ENCODE results near the gene SPATA9.

Gene SPATA9

DNA sequence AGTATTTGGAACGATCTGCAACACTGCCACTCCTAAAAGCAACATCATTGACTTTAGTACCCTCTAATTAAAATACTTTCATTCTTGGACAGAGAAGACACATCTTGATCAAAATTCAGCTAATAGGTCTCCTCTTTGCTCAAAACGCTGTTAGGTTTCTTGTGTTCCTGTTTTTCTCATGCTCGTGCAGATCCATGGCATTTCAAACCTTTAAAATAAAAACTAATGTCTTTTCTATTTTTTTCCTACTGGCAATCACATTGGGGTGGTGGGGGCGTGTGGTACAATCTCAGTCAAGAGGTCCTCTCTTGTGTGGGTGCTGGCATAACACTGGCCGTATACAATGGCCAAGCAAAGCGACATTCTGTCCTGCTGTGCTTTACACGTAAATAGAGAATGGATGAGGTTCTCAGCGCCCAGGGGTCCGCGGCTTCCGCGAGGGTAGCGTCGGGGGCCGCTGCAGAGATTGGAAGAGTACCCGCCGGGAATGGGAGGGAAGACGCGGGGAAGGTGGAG, 63.2 kb downstream of the SPATA9 start:
- H4K12ac ChIP-seq (ENCODE audit: low read depth, low read length), result no peak overlapping the region
- H3K23ac ChIP-seq (ENCODE audit: low read length), result no peak overlapping the region
- H2AFZ ChIP-seq (ENCODE audit: insufficient read depth, low read length, poor library complexity), result peak overlapping the region; percentile 56
- H3K79me1 ChIP-seq (ENCODE audit: low read length), result no peaks in the 10 kb centered on the region
- H3K4me2 ChIP-seq (ENCODE audit: low read length), result peak overlapping the region; percentile 96
- H2BK12ac ChIP-seq (ENCODE audit: low read length), result no peak overlapping the region
- H2AK5ac ChIP-seq (ENCODE audit: low read length), result no peak overlapping the region
- H3K36me3 ChIP-seq (ENCODE audit: control insufficient read depth in 1 of 2, insufficient read depth in 2 of 2, low read length in 2 of 2), result no peaks in the 10 kb centered on the region
- H3K27me3 ChIP-seq (ENCODE audit: insufficient read depth, low read length), result peaks cover 33% of the 10 kb centered on the region
- H3K14ac ChIP-seq (ENCODE audit: low read length), result no peak overlapping the region
- H3K4me1 ChIP-seq (ENCODE audit: control insufficient read depth in 1 of 2, insufficient read depth in 2 of 2, low read length in 2 of 2), result peaks cover 7 to 18% of the 10 kb centered on the region in 2 experiments
- H3K4me3 ChIP-seq (ENCODE audit: low read depth, low read length), result no peak overlapping the region
- no peak overlapping the region for H3K9ac ChIP-seq (ENCODE audit: low read length)
- H3K27ac ChIP-seq (ENCODE audit: low read depth, low read length), result no peak overlapping the region
- no peak overlapping the region for H2BK5ac ChIP-seq (ENCODE audit: low read depth, low read length, poor library complexity)
- H3K18ac ChIP-seq (ENCODE audit: low read length), result no peak overlapping the region
- no CpG with 5 or more reads among the region's 19 CpGs for WGBS (ENCODE audit: extremely low coverage, insufficient coverage, insufficient read length)
- no peaks in the 10 kb centered on the region for H3K79me2 ChIP-seq (ENCODE audit: control insufficient read depth, insufficient read depth, low read length, poor library complexity)
- H4K91ac ChIP-seq (ENCODE audit: low read depth, low read length), result no peak overlapping the region
- H4K8ac ChIP-seq (ENCODE audit: low read depth, low read length), result no peak overlapping the region
- no peak for DNase-seq
- H3K4ac ChIP-seq (ENCODE audit: low read depth, low read length), result no peak overlapping the region
- H3K9me3 ChIP-seq (ENCODE audit: insufficient read depth, low read depth, low read length), result peaks cover 2% of the 10 kb centered on the region
- no peak overlapping the region for H2BK120ac ChIP-seq (ENCODE audit: insufficient read depth, low read length, poor library complexity)

DNA sequence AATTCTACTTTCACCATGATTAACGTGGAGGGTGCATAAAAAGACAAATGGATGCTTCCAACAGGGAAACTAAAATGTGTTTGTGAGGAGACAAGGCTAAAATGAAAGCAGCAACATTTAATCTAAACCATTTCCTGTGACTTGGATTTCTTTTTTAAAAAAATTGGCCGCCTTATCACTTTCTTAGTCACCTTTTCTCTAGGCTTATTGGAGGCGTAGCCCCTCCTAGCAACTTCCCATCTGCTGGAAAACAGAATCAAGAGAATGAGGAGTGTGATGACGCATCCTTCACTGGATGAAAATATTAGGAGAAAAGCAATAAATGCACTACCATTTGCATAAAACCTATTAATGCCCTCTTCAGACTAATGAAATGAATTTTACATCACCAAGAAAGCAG, 63.7 kb downstream of the SPATA9 start:
- Histone ChIP-seq H2BK120ac (ENCODE audit: insufficient read depth, low read length, poor library complexity) (no peak overlapping the region), H2AK5ac (ENCODE audit: low read length) (no peak overlapping the region), H2BK12ac (ENCODE audit: low read length) (no peak overlapping the region), H3K23ac (ENCODE audit: low read length) (no peak overlapping the region), H4K12ac (ENCODE audit: low read depth, low read length) (no peak overlapping the region), H3K9ac (ENCODE audit: low read length) (no peak overlapping the region), H3K27ac (ENCODE audit: low read depth, low read length) (no peak overlapping the region), H3K4me1 (ENCODE audit: control insufficient read depth in 1 of 2, insufficient read depth in 2 of 2, low read length in 2 of 2) (peaks cover 7 to 18% of the 10 kb centered on the region in 2 experiments), H3K14ac (ENCODE audit: low read length) (no peak overlapping the region), H3K79me2 (ENCODE audit: control insufficient read depth, insufficient read depth, low read length, poor library complexity) (no peaks in the 10 kb centered on the region), H3K4me2 (ENCODE audit: low read length) (no peak overlapping the region), H3K4ac (ENCODE audit: low read depth, low read length) (no peak overlapping the region), H4K8ac (ENCODE audit: low read depth, low read length) (no peak overlapping the region), H4K91ac (ENCODE audit: low read depth, low read length) (no peak overlapping the region), H3K9me3 (ENCODE audit: insufficient read depth, low read depth, low read length) (peaks cover 2% of the 10 kb centered on the region), H2AFZ (ENCODE audit: insufficient read depth, low read length, poor library complexity) (no peak overlapping the region), H3K79me1 (ENCODE audit: low read length) (no peaks in the 10 kb centered on the region), H3K36me3 (ENCODE audit: control insufficient read depth in 1 of 2, insufficient read depth in 2 of 2, low read length in 2 of 2) (no peaks in the 10 kb centered on the region), H2BK5ac (ENCODE audit: low read depth, low read length, poor library complexity) (no peak overlapping the region), H3K18ac (ENCODE audit: low read length) (no peak overlapping the region), H3K27me3 (ENCODE audit: insufficient read depth, low read length) (peaks cover 33% of the 10 kb centered on the region), H3K4me3 (ENCODE audit: low read depth, low read length) (no peak overlapping the region)
- no CpG with 5 or more reads among the region's 4 CpGs for WGBS (ENCODE audit: extremely low coverage, insufficient coverage, insufficient read length)
- no peak for DNase-seq

DNA sequence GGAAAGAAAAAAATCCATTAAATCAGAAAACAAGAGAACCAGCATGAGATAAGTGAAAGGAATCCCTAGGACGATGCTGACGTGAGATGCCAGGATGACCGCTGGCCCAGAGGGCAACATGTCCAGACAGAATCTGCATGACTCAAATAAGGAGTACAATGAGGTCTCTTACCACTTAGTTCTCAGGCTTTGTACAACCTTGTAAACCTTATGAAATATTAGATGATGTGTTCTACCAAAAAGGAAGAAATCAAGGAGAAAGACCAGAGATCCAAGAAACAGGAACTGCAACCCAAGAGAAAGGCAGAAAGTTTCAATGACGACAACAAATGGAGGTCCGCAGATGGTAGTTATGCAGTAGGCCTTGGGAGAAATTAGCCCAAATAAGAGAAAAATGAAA, 65.7 kb downstream of the SPATA9 start:
- Histone ChIP-seq H3K18ac (ENCODE audit: low read length) (no peak overlapping the region), H3K79me2 (ENCODE audit: control insufficient read depth, insufficient read depth, low read length, poor library complexity) (no peaks in the 10 kb centered on the region), H2BK12ac (ENCODE audit: low read length) (no peak overlapping the region), H2BK5ac (ENCODE audit: low read depth, low read length, poor library complexity) (no peak overlapping the region), H3K14ac (ENCODE audit: low read length) (no peak overlapping the region), H3K23ac (ENCODE audit: low read length) (no peak overlapping the region), H4K91ac (ENCODE audit: low read depth, low read length) (no peak overlapping the region), H3K27me3 (ENCODE audit: insufficient read depth, low read length) (peaks cover 30% of the 10 kb centered on the region), H3K4ac (ENCODE audit: low read depth, low read length) (no peak overlapping the region), H4K8ac (ENCODE audit: low read depth, low read length) (no peak overlapping the region), H3K36me3 (ENCODE audit: control insufficient read depth in 1 of 2, insufficient read depth in 2 of 2, low read length in 2 of 2) (no peaks in the 10 kb centered on the region), H4K12ac (ENCODE audit: low read depth, low read length) (no peak overlapping the region), H3K4me2 (ENCODE audit: low read length) (no peak overlapping the region), H3K27ac (ENCODE audit: low read depth, low read length) (no peak overlapping the region), H3K79me1 (ENCODE audit: low read length) (no peaks in the 10 kb centered on the region), H3K9me3 (ENCODE audit: insufficient read depth, low read depth, low read length) (peaks cover 6% of the 10 kb centered on the region), H3K9ac (ENCODE audit: low read length) (no peak overlapping the region), H3K4me1 (ENCODE audit: control insufficient read depth in 1 of 2, insufficient read depth in 2 of 2, low read length in 2 of 2) (peaks cover 7 to 18% of the 10 kb centered on the region in 2 experiments), H2AK5ac (ENCODE audit: low read length) (no peak overlapping the region), H2BK120ac (ENCODE audit: insufficient read depth, low read length, poor library complexity) (no peak overlapping the region), H3K4me3 (ENCODE audit: low read depth, low read length) (no peak overlapping the region), H2AFZ (ENCODE audit: insufficient read depth, low read length, poor library complexity) (no peak overlapping the region)
- WGBS (ENCODE audit: extremely low coverage, insufficient coverage, insufficient read length), result no CpG with 5 or more reads among the region's 5 CpGs
- peak; percentile 91 to 95 for DNase-seq

DNA sequence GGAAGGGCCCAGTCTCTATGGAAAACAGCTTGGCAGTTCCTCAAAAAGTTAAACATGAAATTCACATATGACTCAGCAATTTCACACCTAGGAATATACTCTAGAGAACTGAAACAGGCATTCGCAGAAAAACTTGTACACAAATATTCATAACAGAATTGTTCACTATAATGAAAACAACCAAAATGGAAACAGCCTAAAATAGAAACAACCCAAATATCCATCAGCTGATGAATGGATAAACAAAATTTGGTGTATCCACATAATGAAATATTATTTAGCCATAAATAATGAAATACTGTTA, 67.7 kb downstream of the SPATA9 start:
- no peak for DNase-seq
- no peak overlapping the region for H3K4me2 ChIP-seq (ENCODE audit: low read length)
- H4K91ac ChIP-seq (ENCODE audit: low read depth, low read length), result no peak overlapping the region
- no peak overlapping the region for H3K4me3 ChIP-seq (ENCODE audit: low read depth, low read length)
- no peak overlapping the region for H3K9ac ChIP-seq (ENCODE audit: low read length)
- no peaks in the 10 kb centered on the region for H3K79me2 ChIP-seq (ENCODE audit: control insufficient read depth, insufficient read depth, low read length, poor library complexity)
- H3K27me3 ChIP-seq (ENCODE audit: insufficient read depth, low read length), result peaks cover 15% of the 10 kb centered on the region
- no peak overlapping the region for H3K23ac ChIP-seq (ENCODE audit: low read length)
- H2BK120ac ChIP-seq (ENCODE audit: insufficient read depth, low read length, poor library complexity), result no peak overlapping the region
- no peak overlapping the region for H3K4ac ChIP-seq (ENCODE audit: low read depth, low read length)
- H3K14ac ChIP-seq (ENCODE audit: low read length), result no peak overlapping the region
- H3K27ac ChIP-seq (ENCODE audit: low read depth, low read length), result no peak overlapping the region
- no peak overlapping the region for H4K8ac ChIP-seq (ENCODE audit: low read depth, low read length)
- H3K4me1 ChIP-seq (ENCODE audit: control insufficient read depth in 1 of 2, insufficient read depth in 2 of 2, low read length in 2 of 2), result peaks cover 4 to 5% of the 10 kb centered on the region in 2 experiments
- no peaks in the 10 kb centered on the region for H3K36me3 ChIP-seq (ENCODE audit: control insufficient read depth in 1 of 2, insufficient read depth in 2 of 2, low read length in 2 of 2)
- H3K18ac ChIP-seq (ENCODE audit: low read length), result no peak overlapping the region
- H4K12ac ChIP-seq (ENCODE audit: low read depth, low read length), result no peak overlapping the region
- H3K9me3 ChIP-seq (ENCODE audit: insufficient read depth, low read depth, low read length), result peaks cover 3% of the 10 kb centered on the region
- H2BK12ac ChIP-seq (ENCODE audit: low read length), result no peak overlapping the region
- no peaks in the 10 kb centered on the region for H3K79me1 ChIP-seq (ENCODE audit: low read length)
- H2BK5ac ChIP-seq (ENCODE audit: low read depth, low read length, poor library complexity), result no peak overlapping the region
- H2AFZ ChIP-seq (ENCODE audit: insufficient read depth, low read length, poor library complexity), result no peak overlapping the region
- no CpG with 5 or more reads among the region's 1 CpG for WGBS (ENCODE audit: extremely low coverage, insufficient coverage, insufficient read length)
- H2AK5ac ChIP-seq (ENCODE audit: low read length), result no peak overlapping the region

Measured in trophoblast cell (in vitro differentiated cells and primary cell).